ENCODE data around the gene PRM2.

The PRM2 gene

DNA sequence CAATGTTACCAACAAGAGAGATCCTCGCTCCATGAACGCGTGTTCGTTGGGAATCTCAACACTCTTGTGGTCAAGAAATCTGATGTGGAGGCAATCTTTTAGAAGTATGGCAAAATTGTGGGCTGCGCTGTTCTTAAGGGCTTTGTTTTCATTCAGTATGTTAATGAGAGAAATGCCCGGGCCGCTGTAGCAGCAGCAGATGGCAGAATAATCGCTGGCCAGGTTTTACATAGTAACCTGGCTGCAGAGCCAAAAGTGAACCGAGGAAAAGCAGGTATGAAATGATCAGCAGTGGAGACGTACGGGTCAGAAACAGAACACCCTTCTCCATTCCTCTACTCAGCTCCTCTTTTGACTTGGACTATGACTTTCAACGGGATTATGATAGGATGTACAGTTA lies 33.6 kb downstream of the PRM2 start:
- no peak for DNase-seq

DNA sequence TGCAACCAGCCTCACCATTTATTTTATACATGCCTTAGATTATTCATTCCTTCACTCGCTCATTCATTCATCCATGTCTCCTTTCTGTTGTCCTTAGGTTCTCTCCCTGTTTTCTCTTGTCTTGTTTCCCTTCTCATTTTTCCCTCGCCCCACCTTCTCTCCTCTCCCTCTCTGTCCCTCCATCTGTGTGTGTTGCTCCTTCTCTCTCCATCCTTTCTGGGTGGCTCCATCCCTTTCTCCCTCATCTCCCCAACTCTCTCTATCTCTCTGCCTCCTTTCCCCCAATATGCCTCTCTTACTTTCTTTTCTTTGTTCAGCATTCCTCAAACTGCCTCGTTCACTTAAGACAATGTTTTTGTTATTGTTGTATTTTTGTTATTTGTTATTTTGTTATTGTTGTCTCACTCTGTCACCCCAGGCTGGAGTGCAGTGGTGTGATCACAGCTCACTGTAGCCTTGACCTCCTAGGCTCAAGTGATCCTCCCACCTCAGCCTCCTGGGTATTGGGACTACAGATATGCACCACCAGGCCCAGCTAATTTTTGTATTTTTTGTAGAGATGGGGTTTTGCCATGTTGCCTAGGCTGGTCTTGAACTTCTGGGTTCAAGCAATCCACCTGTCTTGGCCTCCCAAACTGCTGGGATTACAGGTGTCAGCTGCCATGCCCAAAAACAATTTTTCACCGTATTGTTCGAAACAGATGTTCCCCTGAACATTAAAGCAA lies 34.6 kb downstream of the PRM2 start:
- DNase-seq: no peak

DNA sequence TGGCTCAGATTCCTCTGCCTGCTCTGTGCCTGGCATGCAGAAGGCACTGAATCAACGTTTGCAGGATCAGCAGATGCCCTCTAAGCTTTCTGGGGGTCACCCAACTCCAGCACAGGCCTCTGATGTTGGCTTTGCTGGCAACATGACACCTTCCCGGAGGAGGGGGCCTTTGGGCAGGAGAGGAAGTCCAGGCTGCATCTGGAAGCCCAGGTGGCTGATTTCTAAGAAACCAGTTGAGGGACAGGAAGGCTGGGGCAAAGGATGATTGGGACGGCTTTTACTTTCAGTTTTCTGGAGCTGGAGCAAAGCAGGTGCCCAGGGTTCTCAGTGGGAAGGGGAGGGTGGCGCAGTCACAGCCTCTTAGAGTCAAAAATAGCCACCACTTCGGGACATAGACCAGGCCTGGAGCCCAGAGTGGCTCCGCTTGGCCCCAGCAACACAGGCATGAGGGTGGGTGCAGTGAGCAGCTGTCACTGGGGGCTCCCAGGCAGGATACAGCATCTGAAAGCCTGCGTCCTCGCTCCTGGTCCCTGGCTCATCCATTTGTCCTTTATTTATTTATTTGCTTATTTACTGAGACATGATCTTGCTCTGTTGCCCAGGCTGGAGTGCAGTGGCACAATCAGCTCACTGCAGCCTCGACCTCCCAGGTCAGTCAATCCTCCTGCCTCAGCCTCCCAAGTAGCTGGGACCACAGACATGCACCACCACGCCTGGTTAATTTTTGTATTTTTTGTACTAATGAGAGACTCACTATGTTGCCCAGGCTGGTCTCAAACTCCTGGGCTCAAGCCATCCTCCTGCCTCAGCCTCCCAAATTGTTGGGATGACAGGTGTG lies 35.4 kb downstream of the PRM2 start:
- no peak for DNase-seq

DNA sequence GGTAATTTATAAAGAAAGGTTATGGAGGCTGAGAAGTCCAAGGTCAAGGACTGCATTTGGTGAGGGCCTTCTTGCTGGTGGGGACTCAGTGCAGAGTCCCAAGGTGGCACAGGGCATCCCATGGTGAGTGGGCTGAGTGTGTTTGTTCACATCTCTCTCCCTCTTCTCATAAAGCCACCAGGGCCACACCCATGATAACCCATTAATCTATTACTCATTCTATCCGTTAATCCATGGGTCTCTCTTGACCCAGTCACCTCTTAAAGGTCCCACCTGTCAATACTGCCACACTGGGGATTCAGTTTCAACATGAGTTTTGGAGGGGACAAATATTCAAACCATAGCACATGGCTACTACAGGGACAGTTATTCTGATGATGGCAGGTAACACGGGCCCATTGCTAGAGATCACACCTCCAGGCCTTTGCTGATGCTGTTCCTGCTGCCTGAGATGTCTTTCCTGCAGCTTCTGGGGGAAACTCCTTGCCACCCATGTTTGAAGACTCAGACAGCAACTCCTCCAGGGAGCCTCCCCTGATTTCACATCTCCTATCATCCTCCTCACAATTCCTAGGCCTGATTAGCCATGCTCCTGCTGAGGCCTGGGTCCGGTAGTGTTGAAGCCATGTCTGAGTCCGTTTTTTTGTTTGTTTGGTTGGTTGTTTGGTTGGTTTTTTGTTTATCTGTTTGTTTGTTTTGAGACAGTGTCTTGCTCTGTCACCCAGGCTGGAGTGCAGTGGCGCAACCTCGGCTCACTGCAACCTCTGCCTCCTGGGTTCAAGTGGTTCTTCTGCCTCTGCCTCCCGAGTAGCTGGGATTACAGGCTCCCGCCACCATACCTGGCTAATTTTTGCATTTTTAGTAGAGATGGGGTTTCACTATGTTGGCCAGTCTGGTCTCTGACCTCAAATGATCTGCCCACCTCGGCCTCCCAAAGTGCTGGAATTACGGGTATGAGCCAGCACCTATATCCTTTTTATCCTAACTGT lies 36.3 kb downstream of the PRM2 start:
- DNase-seq: no peak

DNA sequence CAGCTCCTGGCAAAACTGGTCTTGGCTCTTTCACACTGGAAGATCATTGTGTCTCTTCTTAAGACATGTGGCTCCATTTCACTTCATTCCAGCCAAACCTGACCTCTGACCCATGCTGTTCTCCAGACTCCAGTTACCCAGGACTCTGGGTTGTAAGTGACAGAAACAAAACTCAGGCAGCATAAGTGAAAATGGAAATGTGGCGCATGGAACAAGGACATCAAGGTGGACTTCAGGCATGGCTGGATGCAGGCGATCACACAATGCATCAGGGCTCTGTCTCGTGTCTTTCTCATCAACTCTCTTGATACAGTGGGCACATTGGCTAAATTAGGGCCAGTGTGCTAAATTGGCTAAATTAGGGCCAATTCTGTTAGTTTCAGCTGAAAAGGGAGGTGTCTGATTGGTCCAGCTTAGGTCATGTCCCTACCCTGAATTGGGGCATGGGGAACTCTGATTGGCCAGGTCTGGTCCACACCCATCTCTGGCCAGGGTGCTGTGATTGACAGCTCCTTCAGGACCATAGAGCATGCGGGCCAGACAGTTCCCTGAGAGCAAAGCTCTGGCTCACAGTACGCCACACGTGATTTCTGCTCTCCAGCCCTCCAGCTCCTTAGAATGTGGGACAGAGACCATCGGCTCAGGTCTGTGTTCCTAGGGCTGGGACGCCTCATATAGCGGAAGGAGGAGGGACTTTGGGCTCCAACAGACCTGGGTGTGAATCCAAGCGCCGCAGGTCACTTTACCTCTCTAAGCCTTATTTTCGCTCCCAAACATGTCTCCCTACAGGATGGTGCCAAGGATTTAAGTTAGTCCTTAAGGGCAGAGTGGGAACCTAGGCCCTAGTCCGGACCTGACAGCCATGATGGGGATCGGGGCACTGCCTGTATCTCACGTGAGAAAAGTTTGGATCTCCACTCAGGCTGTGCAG lies 37.7 kb downstream of the PRM2 start:
- no peak for DNase-seq

DNA sequence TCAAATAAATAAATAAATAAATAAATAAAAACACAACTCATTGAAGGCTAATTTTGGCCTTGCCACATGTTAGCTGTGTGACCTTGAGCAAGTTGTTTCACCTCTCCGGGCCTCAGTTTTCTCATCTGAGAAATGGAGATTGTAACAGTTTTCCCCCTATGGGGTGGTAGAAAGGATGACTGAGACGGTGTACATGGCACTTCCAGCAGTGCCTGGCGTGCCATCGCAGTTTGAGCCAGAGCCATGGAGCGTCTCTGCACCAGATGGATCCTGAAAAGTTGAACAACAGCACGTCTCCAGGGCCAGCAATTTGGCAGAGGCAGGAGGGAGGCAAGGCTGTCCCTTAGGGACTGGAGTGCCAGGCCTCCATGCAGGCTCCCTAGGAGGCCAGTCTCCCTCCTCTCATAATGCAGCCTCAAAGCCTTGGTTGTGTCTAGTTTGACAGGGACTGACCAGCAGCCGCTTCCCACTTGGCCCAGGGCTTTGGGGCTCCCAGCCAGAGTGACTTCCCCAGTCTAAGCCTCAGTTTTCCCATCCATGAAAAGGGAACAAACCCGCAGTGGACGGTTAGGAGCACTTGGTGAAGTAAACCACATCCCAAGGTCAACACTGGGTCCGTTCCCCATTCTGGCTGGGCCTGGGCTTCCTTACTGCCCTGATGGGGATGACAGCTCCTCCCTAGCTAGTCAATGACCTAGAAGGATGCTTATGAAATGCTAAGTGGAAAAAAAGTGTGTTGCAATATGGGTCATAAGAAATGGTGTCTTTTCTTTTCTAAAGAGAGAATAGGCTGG lies 39.6 kb downstream of the PRM2 start:
- DNase-seq: no peak

DNA sequence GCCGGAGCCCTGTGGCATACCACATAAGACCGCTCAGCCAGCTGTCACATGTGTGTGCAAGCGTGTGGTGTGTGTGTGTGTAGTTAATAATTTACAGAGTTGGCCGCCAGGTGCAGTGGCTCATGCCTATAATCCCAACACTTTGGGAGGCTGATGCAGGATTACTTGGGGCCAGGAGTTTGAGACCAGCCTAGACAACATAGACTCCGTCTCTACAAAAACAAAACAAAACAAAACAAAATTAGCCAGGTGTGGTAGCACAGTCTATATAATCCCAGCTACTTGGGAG lies 40.6 kb downstream of the PRM2 start:
- DNase-seq: no peak

DNA sequence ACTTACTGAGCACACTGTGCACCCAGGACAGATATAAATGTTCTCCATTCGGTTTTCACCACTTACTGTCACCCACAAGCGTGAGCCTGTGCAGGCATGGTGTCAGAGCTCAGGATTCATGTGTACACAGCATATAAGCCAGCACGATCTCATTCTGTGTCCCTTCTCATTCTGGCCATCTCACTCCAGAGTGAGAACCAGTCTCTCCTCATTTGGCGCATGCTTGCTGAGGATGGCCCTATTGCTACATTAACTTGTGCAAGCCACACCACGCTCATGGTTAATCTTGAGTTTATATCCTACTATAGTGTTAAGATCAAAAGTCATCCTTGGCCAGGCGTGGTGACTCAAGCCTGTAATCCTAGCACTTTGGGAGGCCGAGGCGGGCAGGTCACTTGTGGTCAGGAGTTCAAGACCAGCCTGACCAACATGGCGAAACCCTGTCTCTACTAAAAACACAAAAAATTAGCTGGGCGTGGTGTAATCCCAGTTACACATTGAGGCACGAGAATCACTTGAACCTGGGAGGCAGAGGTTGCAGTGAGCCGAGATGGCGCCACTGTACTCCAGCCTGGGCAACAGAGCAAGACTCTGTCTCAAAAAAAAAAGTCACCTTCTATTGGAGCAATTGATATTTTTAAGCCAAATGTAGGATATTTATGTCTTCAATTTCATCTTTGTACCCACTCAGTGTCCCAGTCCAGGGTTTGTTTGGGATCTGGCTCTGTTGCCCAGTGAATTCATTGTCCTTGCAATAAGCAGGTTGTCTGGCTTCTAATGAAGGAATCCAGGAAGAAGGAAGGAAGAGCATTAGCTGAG lies 41.2 kb downstream of the PRM2 start:
- no peak for DNase-seq

DNA sequence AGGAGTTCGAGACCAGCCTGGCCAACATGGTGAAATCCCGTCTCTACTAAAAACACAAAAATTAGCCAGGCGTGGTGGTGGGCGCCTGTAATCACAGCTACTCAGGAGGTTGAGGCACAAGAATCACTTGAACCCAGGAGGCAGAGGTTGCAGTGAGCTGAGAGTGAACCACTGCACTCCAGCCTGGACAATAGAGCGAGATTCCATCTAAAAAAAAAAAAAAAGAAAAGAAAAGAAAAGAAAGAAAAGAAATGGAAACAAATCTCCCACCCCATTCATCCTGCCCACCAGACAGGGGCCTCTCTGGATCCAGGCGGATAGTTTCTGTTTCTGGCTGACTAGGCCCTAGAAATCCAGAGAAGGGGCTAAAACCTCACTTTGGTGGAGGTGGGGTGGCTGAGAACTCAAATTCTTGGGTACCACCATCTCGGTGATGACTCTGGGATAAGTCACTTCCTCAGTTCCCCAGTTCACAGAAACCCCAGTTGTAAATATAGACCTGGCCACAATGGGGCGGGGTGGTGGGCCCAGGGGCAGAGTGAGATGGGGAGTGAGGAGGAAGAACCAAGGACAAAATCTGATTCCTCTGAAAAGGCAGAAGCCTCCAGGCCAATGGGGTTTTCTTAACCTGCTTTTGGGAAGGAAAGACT lies 42.4 kb downstream of the PRM2 start:
- DNase-seq: no peak

DNA sequence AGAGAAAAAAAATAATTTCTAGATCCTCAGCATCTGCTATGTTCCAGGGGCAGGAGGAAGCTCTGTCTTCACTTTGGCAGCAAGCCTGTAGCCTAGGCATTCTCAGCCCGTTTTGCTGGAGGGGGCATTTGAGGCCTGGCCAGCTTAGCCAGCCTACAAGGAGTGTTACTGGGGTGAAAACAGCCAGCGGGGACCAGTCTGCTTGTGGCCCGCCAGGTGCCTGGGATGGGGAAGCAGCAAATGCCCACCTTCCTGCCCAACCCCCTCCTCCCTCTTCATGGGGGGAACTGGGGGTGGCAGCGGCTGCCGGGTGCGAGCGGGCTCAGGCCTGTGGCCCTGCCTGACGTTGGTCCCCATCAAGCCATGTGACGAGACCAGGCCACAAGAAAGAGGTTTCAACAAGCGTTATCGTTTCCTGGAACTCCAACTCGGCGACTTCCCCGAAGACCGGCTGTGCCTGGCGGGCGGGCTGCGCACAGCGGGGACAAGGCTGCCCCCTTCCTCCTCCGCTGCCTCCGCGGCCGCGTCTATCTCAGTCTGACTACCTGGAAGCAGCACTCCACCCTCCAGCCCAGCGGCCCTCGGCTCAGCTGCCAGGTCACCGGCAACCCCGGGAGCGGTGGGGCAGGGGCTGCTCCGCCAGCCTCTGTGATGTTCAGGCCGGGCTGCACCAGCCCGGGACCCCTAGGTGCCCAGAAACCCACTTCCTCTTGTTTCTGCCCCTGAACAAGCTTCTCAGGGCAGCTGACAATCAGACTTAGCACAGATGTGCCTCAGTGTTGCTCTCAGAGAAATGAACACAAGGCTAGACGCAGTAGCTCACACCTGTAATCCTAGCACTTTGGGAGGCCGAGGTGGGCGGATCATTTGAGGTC lies 43.2 kb downstream of the PRM2 start:
- DNase-seq: no peak

DNA sequence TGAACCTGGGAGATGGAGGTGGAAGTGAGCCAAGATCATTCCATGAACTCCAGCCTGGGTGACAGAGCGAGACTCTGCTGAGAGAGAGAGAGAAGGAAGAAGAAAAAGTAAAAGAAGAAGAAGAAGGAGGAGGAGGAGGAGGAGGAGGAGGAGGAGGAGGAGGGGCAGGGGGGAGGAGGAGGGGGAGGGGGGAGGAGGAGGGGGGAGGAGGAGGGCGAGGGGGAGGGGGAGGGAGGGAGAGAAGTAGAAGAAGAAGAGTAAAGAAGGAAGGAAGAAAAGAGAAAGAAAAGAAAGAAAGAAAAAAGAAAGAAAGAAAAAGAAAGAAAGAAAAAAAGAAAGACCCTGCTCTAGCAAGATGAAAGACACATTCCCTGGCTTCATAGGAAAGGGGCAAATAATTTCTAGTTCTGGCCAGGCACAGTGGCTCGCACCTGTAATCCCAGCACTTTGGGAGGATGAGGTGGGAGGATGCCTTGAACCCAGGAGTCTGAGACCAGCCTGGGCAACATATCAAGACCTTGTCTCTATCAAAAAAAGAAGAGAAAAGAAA lies 43.9 kb downstream of the PRM2 start:
- no peak for DNase-seq

DNA sequence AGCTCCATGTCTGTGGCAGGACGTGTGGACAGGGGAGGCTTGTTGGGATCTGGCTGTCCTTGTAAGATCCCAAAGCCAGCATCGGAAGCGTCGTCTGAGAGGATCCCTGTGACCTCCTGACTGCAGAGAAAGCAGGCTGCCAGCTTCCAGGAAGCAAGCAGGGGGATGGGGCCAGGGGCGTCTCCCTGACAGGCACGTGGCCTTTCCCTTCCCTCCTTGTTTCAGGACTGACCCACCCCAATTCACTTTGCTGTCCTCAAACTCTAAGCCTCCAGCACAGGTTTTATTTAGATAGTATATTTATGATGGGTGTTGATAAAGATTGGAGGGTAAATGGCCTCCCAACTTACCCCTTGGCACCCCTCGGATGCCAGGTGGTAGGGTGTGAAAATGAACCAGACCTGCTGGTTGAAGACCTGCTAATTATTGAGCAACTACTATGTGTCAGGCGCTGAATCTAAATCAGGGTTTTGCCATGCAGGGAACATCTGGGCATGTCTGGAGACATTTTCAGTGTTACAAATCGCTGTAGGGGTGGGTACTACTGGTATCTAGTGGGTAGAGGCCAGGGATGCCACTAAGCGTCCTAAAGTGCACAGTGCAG lies 44.8 kb downstream of the PRM2 start:
- no peak for DNase-seq

DNA sequence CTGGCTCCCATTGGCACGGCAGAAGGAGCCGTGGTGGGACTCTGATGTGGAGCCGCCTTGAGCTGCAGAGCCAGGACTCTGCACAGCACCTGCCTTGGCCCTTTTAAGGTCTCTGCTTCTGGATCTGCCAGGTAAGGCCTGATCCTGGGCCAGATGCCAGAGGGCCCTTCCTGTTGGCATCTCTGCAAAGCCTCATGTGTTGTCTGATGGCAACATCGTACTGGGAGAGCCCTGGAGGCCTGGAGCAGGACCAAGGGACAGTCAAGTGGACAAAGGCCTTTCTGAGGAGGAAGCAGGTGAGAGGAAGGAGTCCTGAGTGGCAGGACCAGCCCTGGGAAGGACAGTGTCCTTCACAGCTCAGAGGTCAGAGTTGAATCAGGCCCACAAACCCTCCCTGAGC lies 46.4 kb downstream of the PRM2 start:
- DNase-seq: no peak

DNA sequence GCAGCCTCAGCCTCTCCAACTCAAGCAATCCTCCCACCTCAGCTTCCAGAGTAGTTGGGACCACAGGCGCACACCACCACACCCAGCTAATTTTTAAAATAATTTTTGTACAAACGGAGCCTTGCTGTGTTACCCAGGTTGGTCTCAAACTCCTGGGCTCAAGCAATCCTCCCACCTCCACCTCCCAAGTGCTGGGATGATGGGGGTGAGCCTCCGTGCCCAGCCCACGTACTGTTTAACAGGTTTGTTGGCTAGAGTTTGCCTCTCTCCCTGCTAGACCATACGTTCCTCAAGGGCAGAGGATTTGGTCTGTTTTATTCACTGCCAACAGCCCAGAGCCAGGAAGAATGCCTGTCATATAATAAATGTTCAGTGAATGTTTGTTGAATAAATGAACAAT lies 46.8 kb downstream of the PRM2 start:
- no peak for DNase-seq

DNA sequence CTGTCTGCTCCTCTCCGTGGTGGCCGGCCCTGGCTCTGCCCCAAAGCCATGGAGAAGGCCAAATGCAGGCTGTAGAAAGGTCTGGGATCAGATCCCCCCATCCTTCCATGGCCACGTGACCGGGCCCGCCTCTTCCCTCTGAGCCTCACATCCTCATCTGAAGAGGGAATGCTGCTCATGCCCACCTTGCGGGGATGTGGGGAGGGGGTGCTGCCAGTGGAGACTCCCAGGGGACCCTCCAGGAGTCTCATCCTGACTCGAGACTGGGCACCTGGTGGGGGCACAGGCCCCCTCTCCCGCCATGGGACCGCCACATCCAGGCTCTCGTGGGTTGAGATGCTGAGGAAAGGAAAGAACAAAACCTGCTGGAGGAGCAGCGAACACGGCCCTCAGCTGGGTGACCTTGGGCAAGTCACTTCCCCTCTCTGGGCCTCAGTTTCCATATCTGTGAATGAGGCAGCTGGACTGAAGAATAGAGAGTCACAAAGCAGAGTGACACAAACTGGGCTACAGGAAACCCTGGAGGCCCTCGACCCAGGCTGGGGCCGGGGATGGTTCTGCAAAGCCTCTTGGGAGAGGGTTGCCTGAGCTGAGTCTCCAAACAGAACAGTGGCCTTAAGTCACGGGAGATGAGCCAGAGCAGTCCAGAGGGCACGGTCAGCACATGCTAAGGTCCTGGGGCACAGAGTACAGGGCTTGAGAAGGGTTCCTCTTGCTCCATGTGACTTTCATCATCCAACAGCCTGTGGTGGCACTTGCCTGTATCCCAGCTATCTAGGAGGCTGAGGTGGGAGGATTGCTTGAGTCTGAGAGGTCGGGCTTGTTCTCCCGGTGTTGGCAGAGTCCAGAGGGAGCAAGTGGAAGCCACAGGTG lies 50.4 kb downstream of the PRM2 start:
- no peak for DNase-seq
